WI38 (cell line): ENCODE results near the gene IQSEC1.
A peak's percentile ranks its signal among the peaks of the same experiment; 100 is the strongest.

Experiments used
- H3K4me3 ChIP-seq: 2 replicates; pipeline ENCODE4 v1.5.1; 2011; ENCODE audit warnings: low read depth, mild to moderate bottlenecking, control low read depth, low read length
- CTCF ChIP-seq: IDR thresholded peaks from 2 replicates; pipeline ENCODE4 v1.5.1; 2012; ENCODE audit warnings: low read depth, mild to moderate bottlenecking, control low read depth, low read length

The IQSEC1 gene

GRCh38 chr3:12895391-12896062 is 177.7 kb downstream of the IQSEC1 start:
- H3K4me3 ChIP-seq: no peak overlapping the region
- TF ChIP-seq CTCF: no peak

GRCh38 chr3:12894629-12895028 is 178.6 kb downstream of the IQSEC1 start:
- TF ChIP-seq CTCF: no peak
- H3K4me3 ChIP-seq: no peak overlapping the region

GRCh38 chr3:12893852-12894251 is 179.4 kb downstream of the IQSEC1 start:
- no peak for TF ChIP-seq CTCF

GRCh38 chr3:12893247-12893646 is 180.0 kb downstream of the IQSEC1 start:
- no peak for TF ChIP-seq CTCF
- H3K4me3 ChIP-seq: no peak overlapping the region

More at GRCh38 chr3:12893852-12894251, 179.4 kb downstream of the IQSEC1 start:
- H3K4me3 ChIP-seq: no peak overlapping the region

GRCh38 chr3:12892840-12893189 is 180.4 kb downstream of the IQSEC1 start:
- no peak for TF ChIP-seq CTCF
- no peak overlapping the region for H3K4me3 ChIP-seq

- TF ChIP-seq CTCF: peak; percentile 90
- peak overlapping the region; percentile 24; the same call in 1 of the 2 replicates for H3K4me3 ChIP-seq
These were observed 181.0 kb downstream of the IQSEC1 start for GRCh38 chr3:12891985-12892839.

GRCh38 chr3:12891391-12891984 is 181.7 kb downstream of the IQSEC1 start:
- no peak for TF ChIP-seq CTCF
- peak overlapping the region; percentile 24; the same call in 1 of the 2 replicates for H3K4me3 ChIP-seq
